IPS DF 19.7 (cell line): Measurements from ENCODE around the gene AFDN.

Experiments used
- DNase-seq: peaks from one replicate; pipeline ENCODE4 v3.0.0-alpha.2; 2013; ENCODE audit warnings: low read depth, low spot score

Gene AFDN

GRCh38 chr6:167826896-167827582 is at the start of gene AFDN:
TSS of gene AFDN (plus strand) at chr6:167826911. CDS start at chr6:167827133, 222 bp downstream.
- no peak for DNase-seq

- DNase-seq: no peak
Observed at GRCh38 chr6:167778497-167779128, 48.1 kb upstream of the AFDN start.

GRCh38 chr6:167779129-167779992 is 47.4 kb upstream of the AFDN start:
- no peak for DNase-seq

DNA sequence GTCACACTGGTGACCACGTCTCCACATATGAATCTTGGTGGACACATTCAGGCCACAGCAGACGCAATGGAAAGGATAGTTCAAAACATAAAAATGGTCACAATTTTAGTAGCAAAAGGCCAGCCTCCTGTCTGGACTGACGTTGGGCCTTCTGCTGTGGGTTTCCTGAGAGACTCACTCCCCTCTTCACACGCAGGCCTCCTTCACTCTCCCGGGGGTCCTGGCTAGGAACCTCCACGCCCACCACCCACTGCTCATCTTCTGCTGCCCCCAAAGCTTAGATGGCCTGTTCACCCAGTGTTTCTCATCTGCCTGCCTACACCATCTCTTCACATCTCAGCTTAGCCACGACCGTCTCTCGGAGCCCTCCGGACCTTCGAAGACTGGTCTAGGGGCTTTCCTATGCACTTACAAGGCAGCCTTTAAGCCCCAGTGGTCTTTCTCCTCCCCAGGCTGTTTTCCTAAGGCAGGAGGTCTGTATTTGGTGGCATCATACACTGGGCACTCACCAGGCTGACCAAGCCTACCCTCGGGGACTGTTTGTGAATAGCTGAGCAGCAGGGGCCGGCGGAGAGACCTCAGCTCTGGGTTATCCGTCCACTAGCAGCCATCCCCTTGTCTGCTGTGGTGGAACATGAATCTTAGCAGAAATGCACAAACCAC is 46.6 kb upstream of the AFDN start:
- DNase-seq: no peak

DNA sequence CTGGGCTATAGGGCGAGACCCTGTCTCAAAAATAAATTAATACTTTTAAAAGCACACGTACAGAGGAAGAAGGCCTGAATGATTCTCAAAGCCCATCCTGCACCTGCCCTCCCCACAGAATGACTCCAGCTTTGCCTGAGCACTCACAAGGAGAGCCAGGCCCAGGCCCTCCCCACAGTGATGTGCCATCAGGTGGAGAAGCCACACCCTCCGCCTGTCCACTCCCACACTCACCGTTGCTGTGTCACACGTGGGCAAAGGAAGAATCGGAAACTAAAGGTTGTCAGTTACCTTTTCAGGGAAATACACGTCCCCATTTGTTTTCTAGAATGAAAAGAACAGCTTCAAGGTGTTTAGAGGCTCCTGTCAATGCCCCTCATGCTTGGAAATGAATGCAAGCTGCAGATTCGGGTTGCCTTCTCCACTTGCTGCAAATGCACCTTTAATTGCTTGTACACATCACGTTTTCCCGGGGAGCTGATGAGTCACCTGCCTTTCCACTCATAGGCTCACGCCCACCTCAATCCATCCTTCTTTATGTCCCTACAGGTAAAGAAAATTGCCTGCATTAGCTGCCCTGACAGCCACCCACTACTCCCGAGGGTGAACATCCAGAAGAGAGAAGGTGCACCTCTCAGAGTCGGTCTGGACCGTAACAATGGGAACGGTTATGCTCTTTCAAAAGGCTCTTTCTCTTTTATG is 45.5 kb upstream of the AFDN start:
- no peak for DNase-seq

DNA sequence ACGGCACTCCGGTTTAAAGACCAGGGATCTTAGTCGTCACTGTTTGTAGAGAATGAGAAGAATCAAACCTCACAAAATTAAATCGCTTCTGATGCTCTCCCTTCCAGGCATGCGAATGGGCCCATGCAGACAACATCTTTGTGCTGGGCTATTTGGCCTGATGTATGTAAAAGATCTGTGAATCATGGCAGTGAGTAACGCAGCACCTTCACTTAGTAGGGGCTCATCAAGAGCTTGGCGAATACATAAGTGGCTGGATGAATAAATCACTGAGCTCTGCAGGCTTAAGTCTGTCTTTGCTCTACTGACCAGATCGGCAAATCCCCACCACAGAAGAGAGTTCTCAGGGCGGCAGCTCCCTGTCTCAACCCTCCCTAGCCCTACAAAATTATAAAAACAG is 44.8 kb upstream of the AFDN start:
- DNase-seq: no peak

- no peak for DNase-seq
Observed at GRCh38 chr6:167782698-167783517, 43.8 kb upstream of the AFDN start.

- no peak for DNase-seq
Observed at GRCh38 chr6:167786853-167787675, 39.6 kb upstream of the AFDN start.

DNA sequence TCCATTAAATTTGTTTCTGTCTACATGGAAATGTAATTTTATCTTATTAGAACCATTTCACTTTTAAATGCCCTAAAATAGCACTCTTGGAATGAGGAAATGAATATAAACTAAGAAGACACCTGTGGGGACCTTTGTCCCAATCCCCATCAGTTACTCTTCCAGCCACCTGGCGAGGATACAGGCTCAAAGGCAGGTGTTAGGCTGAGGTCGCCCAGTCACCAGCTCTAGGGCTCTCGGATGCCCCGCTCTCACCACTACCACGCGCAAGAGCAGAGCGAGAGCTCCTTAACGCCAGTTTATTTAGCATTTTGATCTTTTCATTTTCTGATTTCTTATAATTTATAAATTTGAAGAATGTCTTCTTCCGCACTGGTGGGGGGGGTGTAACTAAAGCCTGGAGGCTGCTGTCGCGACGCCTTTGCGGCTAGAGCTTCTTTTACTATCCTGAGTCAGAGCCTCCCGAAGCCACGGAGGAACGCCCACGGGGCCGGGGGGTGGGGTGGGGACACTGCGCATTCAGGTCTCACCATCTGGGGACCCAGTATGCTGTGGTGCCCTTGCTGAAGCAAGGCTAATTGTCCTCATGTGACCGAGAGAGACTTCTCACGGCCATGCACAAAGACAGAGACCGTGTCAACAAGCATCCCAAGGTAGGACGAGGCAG is 38.7 kb upstream of the AFDN start:
- DNase-seq: no peak

GRCh38 chr6:167788563-167788903 is 38.2 kb upstream of the AFDN start:
- DNase-seq: no peak

GRCh38 chr6:167789358-167789757 is 37.4 kb upstream of the AFDN start:
- DNase-seq: no peak

DNA sequence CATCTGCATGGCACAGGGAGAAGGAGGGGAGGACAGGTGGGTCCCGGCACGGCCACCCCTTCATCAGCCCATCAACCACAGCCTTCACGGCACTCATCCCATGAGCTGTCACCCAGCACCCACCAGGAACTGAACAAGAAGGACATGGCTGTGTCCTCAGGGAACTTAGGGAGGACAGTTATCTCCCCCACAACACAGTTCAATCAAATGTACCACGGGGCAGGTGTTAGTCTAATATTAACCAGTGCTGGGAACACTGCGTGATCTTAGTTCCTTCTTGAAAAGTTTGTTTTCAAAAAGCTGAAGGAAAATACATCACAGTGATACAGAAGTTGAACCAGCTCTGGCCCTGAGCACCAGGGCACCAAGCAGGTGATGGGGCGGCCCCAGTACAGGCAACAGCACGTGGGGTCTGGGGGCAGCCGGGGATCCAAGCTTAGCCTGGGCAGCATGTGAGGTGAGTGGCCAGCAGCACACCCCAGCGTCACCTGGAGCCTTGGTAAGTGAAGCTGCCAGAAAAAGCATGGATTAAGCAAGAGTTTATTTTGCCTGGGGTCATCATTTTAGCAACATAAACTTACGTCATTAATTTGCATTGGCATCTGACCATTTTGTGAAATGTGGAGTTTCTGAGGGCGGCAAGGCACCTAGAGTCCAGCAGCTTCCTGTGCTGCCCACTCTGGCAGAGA is 35.5 kb upstream of the AFDN start:
- no peak for DNase-seq

DNA sequence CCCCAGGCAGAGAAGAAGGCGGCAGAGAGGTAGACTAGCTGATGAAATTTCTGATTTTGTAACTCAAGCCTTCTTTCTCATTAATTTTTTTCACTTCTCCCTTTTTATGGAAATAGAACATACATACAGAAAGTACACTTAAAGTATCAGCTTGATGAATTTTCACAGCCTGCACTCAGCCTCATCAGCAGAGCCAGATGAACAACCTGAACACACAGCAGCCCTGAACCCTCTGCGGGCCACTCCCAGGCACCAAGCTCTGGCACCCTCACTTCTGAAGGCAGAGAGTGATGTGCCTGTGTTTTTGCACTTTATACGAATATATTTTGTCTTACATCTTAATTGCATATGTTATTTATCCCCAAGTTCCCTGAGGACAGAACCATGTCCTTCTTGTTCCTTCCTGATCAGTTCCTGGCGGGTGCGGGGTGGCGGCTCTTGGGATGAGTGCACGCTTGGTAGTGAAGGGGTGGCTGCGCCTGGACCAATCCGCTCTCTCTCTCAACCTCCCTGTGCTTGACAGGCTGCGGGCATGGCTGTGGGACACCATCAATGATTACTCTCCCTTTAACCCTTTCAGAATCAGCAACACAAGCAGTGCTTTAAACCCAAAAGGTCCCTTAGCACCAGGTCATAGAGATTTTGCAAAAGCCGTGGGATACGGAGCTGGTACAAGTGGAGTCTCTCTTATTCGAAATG is 34.8 kb upstream of the AFDN start:
- DNase-seq: no peak

DNA sequence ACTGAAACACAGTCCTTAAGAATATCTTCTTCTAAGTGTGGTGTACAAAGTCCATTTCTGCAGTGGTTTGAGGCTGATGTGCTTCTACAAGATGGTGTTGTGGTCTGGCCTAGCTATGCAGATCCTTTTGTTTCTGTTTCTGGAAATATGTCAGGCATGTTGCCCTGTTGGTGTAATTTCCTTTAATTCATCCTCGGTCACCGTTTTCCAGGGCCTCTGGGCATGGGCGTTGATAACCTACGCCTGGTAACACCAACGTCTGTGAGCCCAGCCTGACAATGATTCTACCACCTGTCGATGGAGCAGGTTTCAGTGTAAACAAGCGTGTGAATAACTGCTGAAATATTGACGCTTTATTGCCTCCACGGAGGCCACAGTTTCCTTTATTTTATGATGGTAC is 33.3 kb upstream of the AFDN start:
- no peak for DNase-seq

- DNase-seq: no peak
Observed at GRCh38 chr6:167794161-167795157, 32.3 kb upstream of the AFDN start.

GRCh38 chr6:167795321-167795811 is 31.3 kb upstream of the AFDN start:
- DNase-seq: no peak

DNA sequence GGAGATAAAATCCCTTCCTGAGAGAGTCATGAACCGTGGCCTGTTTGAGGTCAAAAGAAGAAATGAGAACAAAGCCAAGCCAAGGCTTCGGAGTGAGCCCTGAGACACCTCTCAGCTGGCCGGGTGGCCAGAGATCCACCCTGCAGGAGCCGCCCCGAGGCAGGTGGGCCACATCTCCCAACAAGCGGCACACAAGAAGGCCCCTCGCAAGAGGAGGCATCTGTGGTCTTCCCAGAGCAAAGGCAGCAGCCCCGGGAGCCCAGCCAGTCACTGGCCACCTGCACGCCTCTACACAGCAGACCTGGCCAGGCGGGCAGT is 30.9 kb upstream of the AFDN start:
- no peak for DNase-seq
